A673 (cell line): ENCODE measurements around the gene ATP9A.

Experiments used
- CTCF ChIP-seq: fragments of 300-800, 200-600 bp; sonication (generic); conservative IDR thresholded peaks from 2 replicates; pipeline ENCODE4 v1.5.1; 2017; ENCODE audit warnings: low read depth, mild to moderate bottlenecking, antibody characterized with exemption, low read length, moderate library complexity, mixed read lengths
- EZH2 ChIP-seq: fragments of 200-600 bp; sonication (generic); IDR thresholded peaks from 2 replicates; pipeline ENCODE4 v1.6.1; 2017; ENCODE audit warnings: borderline replicate concordance, low read depth, mild to moderate bottlenecking, mixed read lengths, antibody characterized with exemption, low read length; ENCODE audit not compliant: poor library complexity, severe bottlenecking

GRCh38 chr20:51811042-51811355, 42.8 kb upstream of the ATP9A start:
- no peak for TF ChIP-seq CTCF
- no peak for TF ChIP-seq EZH2
